Measurements from ENCODE around the gene SCAF1. TPM values are rescaled to one million over a fixed set of nuclear protein-coding genes. Genes with fewer than 3 reads are reported as not detected.

The SCAF1 gene
- total and polyA plus RNA-seq, 10 of the 15 experiments (the other 5 are each of a cell fraction or from before 2014, with no cell fraction given): 0.18 to 77.0 (median 5.3) TPM

DNA sequence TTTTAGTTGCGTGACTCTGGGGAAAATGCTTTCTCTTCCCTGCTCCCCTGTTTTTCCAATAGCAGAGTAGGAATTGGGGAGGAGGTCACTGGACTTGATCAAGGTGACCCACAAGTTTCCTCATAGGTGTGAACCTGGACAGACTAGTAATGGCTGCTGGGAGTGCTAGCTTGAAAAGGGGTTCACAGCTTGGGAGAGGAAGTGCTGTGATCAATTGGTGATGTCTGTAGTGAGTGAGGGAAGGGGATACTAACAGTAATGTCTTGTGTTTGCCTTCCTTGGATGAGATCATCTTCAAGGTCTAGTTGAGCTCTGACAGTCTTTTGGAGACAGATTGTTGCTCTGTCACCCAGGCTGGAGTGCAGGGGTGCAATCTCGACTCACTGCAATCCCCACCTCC lies 25.5 kb downstream of the SCAF1 start:
- H3K4me1 ChIP-seq (ENCODE audit: control insufficient read depth, insufficient read depth, low read length): peaks cover 21% of the 10 kb centered on the region
- DNase-seq (ENCODE audit: low read depth, low spot score) (no peak), ATAC-seq (no peak), FAIRE-seq (no peak)
- ChIA-PET POLR2A (interaction anchor here (0.5 to 6.0 kb wide), 4 partner anchors 9 to 206 kb away, joined by 3 to 126 read pairs (median 7); partner anchors contain the start of genes PRMT1 and RRAS), SMC1A (ENCODE audit: uncharacterized antibody, unreplicated experiment) (no interaction called here), CTCF (interaction anchor here (1.1 to 5.5 kb wide), 3 partner anchors 8 to 27 kb away, joined by 3 to 80 read pairs (median 5); partner anchors contain the start of genes PRMT1 and RRAS), RAD21 (ENCODE audit: unreplicated experiment) (interaction anchor here (0.6 to 1.4 kb wide), 3 partner anchors 13 to 27 kb away, joined by 4 to 7 read pairs (median 4); partner anchors contain the start of gene RRAS)
- H3K27ac ChIP-seq (ENCODE audit: control insufficient read depth, insufficient read depth): no peak overlapping the region
- no peaks in the 10 kb centered on the region for H3K9me3 ChIP-seq (replicated peaks; ENCODE audit: control insufficient read depth, insufficient read depth, low read length)
- H4K20me1 ChIP-seq (ENCODE audit: control insufficient read depth, insufficient read depth): peaks cover 4% of the 10 kb centered on the region
- peaks cover 6 to 7% of the 10 kb centered on the region in 2 experiments for H3K36me3 ChIP-seq (ENCODE audit: control insufficient read depth in 2 of 2, insufficient read depth in 2 of 2, low read length in 1 of 2)
- H3K4me2 ChIP-seq (ENCODE audit: control insufficient read depth, insufficient read depth): peak overlapping the region; percentile 81; the same call in 1 of the 2 replicates
- no peaks in the 10 kb centered on the region for H3K27me3 ChIP-seq (replicated peaks in 1 of 2; ENCODE audit: control insufficient read depth in 2 of 2, insufficient read depth in 2 of 2, low read length in 1 of 2)
- intact Hi-C loops (cut with micrococcal nuclease; ENCODE audit: unreplicated experiment) (no loop called here), in situ Hi-C loops (cut with MboI) (loop anchor here (5.0 kb wide), 1 partner anchor 170 kb away; the partner anchor contains the start of gene RPS11)
- peak overlapping the region; percentile 99; the same call in 1 of the 2 replicates for H3K4me3 ChIP-seq
- peaks cover 35% of the 10 kb centered on the region for H3K79me2 ChIP-seq (ENCODE audit: control insufficient read depth, insufficient read depth, low read length)
- H2AFZ ChIP-seq (ENCODE audit: control insufficient read depth, low read depth, low read length): no peak overlapping the region
- 95% methylated on average over 2 of the region's 2 CpGs for WGBS (ENCODE audit: insufficient coverage, insufficient replicate concordance, low lambda C conversion rate, missing lambda C conversion rate)
- H3K9ac ChIP-seq (ENCODE audit: control insufficient read depth, insufficient read depth, low read length): peak overlapping the region; percentile 97; the same call in 1 of the 2 replicates
- no TSS peak for BruUV-seq (replicated peaks)
- TF ChIP-seq IKZF2 (IDR thresholded peaks at IDR 0.05) (no peak), PKNOX1 (IDR thresholded peaks at IDR 0.05) (no peak), NFYB (IDR thresholded peaks at IDR 0.05; ENCODE audit: insufficient read depth, low read depth, low read length) (no peak), STAT3 (IDR thresholded peaks at IDR 0.05; ENCODE audit: low read depth, low read length) (no peak), ESRRA (IDR thresholded peaks at IDR 0.05; ENCODE audit: low read length) (no peak), STAT1 (conservative IDR thresholded peaks at IDR 0.05) (no peak), MLLT1 (IDR thresholded peaks at IDR 0.05) (peak; percentile 99), PAX8 (IDR thresholded peaks at IDR 0.05) (no peak), SPI1 (IDR thresholded peaks at IDR 0.05; ENCODE audit: borderline replicate concordance, insufficient read depth, low read depth, low read length) (peak; percentile 58; the same call in 1 of the 2 replicates), TCF3 (IDR thresholded peaks at IDR 0.05; ENCODE audit: borderline replicate concordance, insufficient read depth, low read depth, low read length) (no peak), RELB (IDR thresholded peaks at IDR 0.05; ENCODE audit: low read depth) (no peak), CBX3 (IDR thresholded peaks at IDR 0.05; ENCODE audit: borderline replicate concordance, low read depth) (no peak), ATF7 (IDR thresholded peaks at IDR 0.05; ENCODE audit: low read depth) (no peak), SREBF1 (IDR thresholded peaks at IDR 0.05; ENCODE audit: low read length) (no peak), TARDBP (IDR thresholded peaks at IDR 0.05; ENCODE audit: borderline replicate concordance) (no peak), ZNF24 (IDR thresholded peaks at IDR 0.05) (no peak), FOXK2 (IDR thresholded peaks at IDR 0.05) (no peak), NRF1 (conservative IDR thresholded peaks at IDR 0.05; ENCODE audit: low read depth, low read length) (no peak), SRF (IDR thresholded peaks at IDR 0.05; ENCODE audit: low read depth in 2 of 2, low read length in 2 of 2) (peak in 1 of 2 experiments; percentile 79; a peak in 2 of 4 replicates)
- TF ChIP-seq, protein P1, sequence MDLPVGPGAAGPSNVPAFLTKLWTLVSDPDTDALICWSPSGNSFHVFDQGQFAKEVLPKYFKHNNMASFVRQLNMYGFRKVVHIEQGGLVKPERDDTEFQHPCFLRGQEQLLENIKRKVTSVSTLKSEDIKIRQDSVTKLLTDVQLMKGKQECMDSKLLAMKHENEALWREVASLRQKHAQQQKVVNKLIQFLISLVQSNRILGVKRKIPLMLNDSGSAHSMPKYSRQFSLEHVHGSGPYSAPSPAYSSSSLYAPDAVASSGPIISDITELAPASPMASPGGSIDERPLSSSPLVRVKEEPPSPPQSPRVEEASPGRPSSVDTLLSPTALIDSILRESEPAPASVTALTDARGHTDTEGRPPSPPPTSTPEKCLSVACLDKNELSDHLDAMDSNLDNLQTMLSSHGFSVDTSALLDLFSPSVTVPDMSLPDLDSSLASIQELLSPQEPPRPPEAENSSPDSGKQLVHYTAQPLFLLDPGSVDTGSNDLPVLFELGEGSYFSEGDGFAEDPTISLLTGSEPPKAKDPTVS (IDR thresholded peaks at IDR 0.05; ENCODE audit: low read depth, low read length): no peak
